GM12878 (cell line): ENCODE measurements around the gene HMGXB3. TPM values are rescaled to one million over a fixed set of nuclear protein-coding genes. Genes with fewer than 3 reads are reported as not detected.

Source experiments
- ATAC-seq: fragments of 200-7000 bp; cut with Tn5 transposase; 3 replicates; pipeline ENCODE4 v1.9.1; 2020; ENCODE audit warnings: mild to moderate bottlenecking, moderate library complexity
- BruUV-seq: library from RNA; stranded (reverse); fragments of 400-500 nt; replicated peaks from 2 replicates; lab custom pipeline; 2021; lab: Mats Ljungman, UMichigan
- CTCF ChIA-PET: fragments of 300-600 bp; sonication (Branson Sonifier 250); formaldehyde crosslinking; extraction: SDS; loops from one replicate; lab custom pipeline; 2021; ENCODE audit warnings: inconsistent platforms; lab: Yijun Ruan, JAX
- POLR2A ChIA-PET: fragments of 350-600 bp; formaldehyde crosslinking; extraction: SDS; loops from one replicate; lab custom pipeline; 2021; ENCODE audit warnings: inconsistent platforms; lab: Charles Lee
- RAD21 ChIA-PET: fragments of 300-600 bp; sonication (Branson Sonifier 250); formaldehyde crosslinking; loops from one replicate; lab custom pipeline; 2023; ENCODE audit warnings: antibody characterized with exemption; ENCODE audit not compliant: unreplicated experiment; lab: Charles Lee
- SMC1A ChIA-PET: fragments of 300-600 bp; sonication (Branson Sonifier 250); formaldehyde crosslinking; loops from one replicate; lab custom pipeline; 2023; ENCODE audit not compliant: unreplicated experiment, uncharacterized antibody; lab: Charles Lee
- DNase-seq: peaks from one replicate; pipeline ENCODE4 v3.0.0-alpha.2; 2011; ENCODE audit warnings: low read depth, low spot score
- FAIRE-seq: peaks from 3 replicates; lab custom pipeline; 2011; peaks lifted over from hg19 to GRCh38; lab: Jason Lieb, UNC
- H2AFZ ChIP-seq: 2 replicates; pipeline ENCODE4 v1.6.0; 2011; ENCODE audit warnings: low read depth, low read length, control low read depth; ENCODE audit not compliant: control insufficient read depth
- H3K27ac ChIP-seq: 2 replicates; pipeline ENCODE4 v1.5.1; 2011; ENCODE audit warnings: control low read depth; ENCODE audit not compliant: control insufficient read depth, insufficient read depth
- H3K27me3 ChIP-seq, 2 experiments: replicated peaks in 1 of 2; 2 replicates each; pipeline versions ENCODE4 v1.6.0 to v1.6.1; 2011; ENCODE audit warnings: low read length in 1 of 2; ENCODE audit not compliant: control insufficient read depth in 2 of 2, insufficient read depth in 2 of 2
- H3K36me3 ChIP-seq, 2 experiments: 2 replicates each; pipeline ENCODE4 v1.5.1; 2011; ENCODE audit warnings: low read length in 1 of 2; ENCODE audit not compliant: control insufficient read depth in 2 of 2, insufficient read depth in 2 of 2
- H3K4me1 ChIP-seq: 2 replicates; pipeline ENCODE4 v1.6.1; 2011; ENCODE audit warnings: mild to moderate bottlenecking, low read length, moderate library complexity, mixed read lengths; ENCODE audit not compliant: control insufficient read depth, insufficient read depth
- H3K4me2 ChIP-seq: 2 replicates; pipeline ENCODE4 v1.6.0; 2011; ENCODE audit warnings: control low read depth; ENCODE audit not compliant: control insufficient read depth, insufficient read depth
- H3K4me3 ChIP-seq: fragments of 200-600 bp; sonication (generic); 2 replicates; pipeline ENCODE4 v1.5.1; 2016
- H3K79me2 ChIP-seq: 2 replicates; pipeline ENCODE4 v1.6.0; 2011; ENCODE audit warnings: low read length; ENCODE audit not compliant: control insufficient read depth, insufficient read depth
- H3K9ac ChIP-seq: 2 replicates; pipeline ENCODE4 v1.8.0; 2011; ENCODE audit warnings: low read length, control low read depth, mixed read lengths; ENCODE audit not compliant: control insufficient read depth, insufficient read depth
- H3K9me3 ChIP-seq: replicated peaks from 3 replicates; pipeline ENCODE4 v1.5.1; 2011; ENCODE audit warnings: mild to moderate bottlenecking, low read length; ENCODE audit not compliant: control insufficient read depth, insufficient read depth
- H4K20me1 ChIP-seq: 2 replicates; pipeline ENCODE4 v1.6.0; 2011; ENCODE audit not compliant: control insufficient read depth, insufficient read depth
- ASH2L ChIP-seq: fragments of 300-600, 200-600 bp; sonication (generic); IDR thresholded peaks from 2 replicates; pipeline ENCODE4 v1.6.1; 2017; ENCODE audit warnings: low read depth, mild to moderate bottlenecking, borderline replicate concordance
- CBFB ChIP-seq: IDR thresholded peaks from 2 replicates; pipeline ENCODE4 v1.6.1; 2016; ENCODE audit warnings: antibody characterized with exemption, low read depth
- CBX5 ChIP-seq: sonication (generic); IDR thresholded peaks from 2 replicates; pipeline ENCODE4 v1.6.1; 2016; ENCODE audit warnings: low read depth, moderate library complexity, mild to moderate bottlenecking, inconsistent platforms
- E2F8 ChIP-seq: fragments of 450-650 bp; IDR thresholded peaks from 2 replicates; pipeline ENCODE4 v1.6.1; 2018; ENCODE audit warnings: mild to moderate bottlenecking, low read depth, moderate library complexity; ENCODE audit not compliant: partially characterized antibody
- HDAC6 ChIP-seq: fragments of 200-600 bp; sonication (generic); IDR thresholded peaks from one replicate; pipeline ENCODE4 v1.8.0; 2017; ENCODE audit warnings: antibody characterized with exemption; ENCODE audit not compliant: unreplicated experiment
- IKZF1 ChIP-seq: fragments of 450-650 bp; conservative IDR thresholded peaks from 2 replicates; pipeline ENCODE4 v1.6.1; 2017; ENCODE audit warnings: antibody characterized with exemption, mild to moderate bottlenecking
- MEF2A ChIP-seq: IDR thresholded peaks from 2 replicates; pipeline ENCODE4 v1.6.1; 2011; ENCODE audit warnings: low read depth, mild to moderate bottlenecking, low read length, moderate library complexity; ENCODE audit not compliant: insufficient read depth
- MTA3 ChIP-seq: IDR thresholded peaks from 2 replicates; pipeline ENCODE4 v1.6.1; 2012; ENCODE audit warnings: low read length, inconsistent platforms, borderline replicate concordance
- MYC ChIP-seq: IDR thresholded peaks from 2 replicates; pipeline ENCODE4 v1.6.1; 2011; ENCODE audit warnings: mild to moderate bottlenecking, low read length, moderate library complexity, inconsistent platforms; ENCODE audit not compliant: insufficient read depth, insufficient replicate concordance, insufficient read length, severe bottlenecking
- NR2F1 ChIP-seq: fragments of 450-650 bp; conservative IDR thresholded peaks from 2 replicates; pipeline ENCODE4 v1.6.1; 2017; ENCODE audit warnings: mild to moderate bottlenecking
- RB1 ChIP-seq: fragments of 450-650 bp; formaldehyde crosslinking; IDR thresholded peaks from 2 replicates; pipeline ENCODE4 v1.6.1; 2017; ENCODE audit warnings: mild to moderate bottlenecking, borderline replicate concordance
- SIX5 ChIP-seq: IDR thresholded peaks from 2 replicates; pipeline ENCODE4 v1.6.1; 2011; ENCODE audit warnings: mild to moderate bottlenecking, low read depth, low read length, moderate library complexity; ENCODE audit not compliant: severe bottlenecking
- SRF ChIP-seq, 2 experiments: IDR thresholded peaks; 2 replicates each; pipeline ENCODE4 v1.6.1; 2011; ENCODE audit warnings: low read depth in 2 of 2, low read length in 2 of 2, mild to moderate bottlenecking in 1 of 2, moderate library complexity in 1 of 2
- STAT3 ChIP-seq: IDR thresholded peaks from 2 replicates; pipeline ENCODE4 v1.6.1; 2011; ENCODE audit warnings: low read depth, low read length, improper control_type of control experiment
- USF1 ChIP-seq: IDR thresholded peaks from 2 replicates; pipeline ENCODE4 v1.6.1; 2011; ENCODE audit warnings: borderline replicate concordance, low read depth, mild to moderate bottlenecking, moderate library complexity, mixed read lengths, low read length; ENCODE audit not compliant: insufficient read depth; ENCODE audit errors: extremely low read length
- ZBED1 ChIP-seq: IDR thresholded peaks from 2 replicates; pipeline ENCODE4 v1.6.1; 2016; ENCODE audit warnings: borderline replicate concordance
- WGBS: methylation state at CpG from one replicate; pipeline ENCODE4 v1.1.6; 2016; ENCODE audit warnings: low lambda C conversion rate; ENCODE audit not compliant: insufficient replicate concordance, insufficient coverage; ENCODE audit errors: missing lambda C conversion rate; 5-methylcytosine and 5-hydroxymethylcytosine counted together
- in situ Hi-C: fragments of 300-500 bp; cut with MboI; formaldehyde crosslinking; loops from 9 replicates; pipeline ENCODE4 v1.14.3; 2018; ENCODE audit warnings: mixed read lengths
- intact Hi-C: fragments of 100-400 bp; cut with micrococcal nuclease; formaldehyde crosslinking; loops from one replicate; pipeline ENCODE4 v1.14.2; 2022; ENCODE audit not compliant: unreplicated experiment
- polyA plus RNA-seq, 11 experiments: library from polyadenylated mRNA; depleted of rRNA in 4 of 11; unstranded in 6 of 11; stranded (reverse) in 5 of 11; fragments of >200 nt; fragmentation: Nextera tagmentation in 4 of 11; fragmentation: Illumina TruSeq in 1 of 11; extraction: Ambion mirVana in 4 of 11; extraction: Trizol in 1 of 11; gene quantifications; 1 replicate in 1 of 11; 2 replicates in 10 of 11; pipeline versions ENCODE4 v1.2.1 to v1.2.3, GENCODE V29; 2011 to 2016; ENCODE audit warnings: inconsistent platforms in 2 of 11, missing spikeins in 2 of 11, low read depth in 1 of 11
- total RNA-seq, 4 experiments: library from RNA; depleted of rRNA in 3 of 4; stranded (reverse); fragments of >200 nt in 3 of 4; fragmentation: Illumina TruSeq in 1 of 4; extraction: Trizol in 1 of 4; gene quantifications; 2 replicates each; pipeline versions ENCODE4 v1.2.1 to v1.2.3, GENCODE V29; 2013 to 2021

Gene HMGXB3
- total and polyA plus RNA-seq, 10 of the 15 experiments (the other 5 are each of a cell fraction or from before 2014, with no cell fraction given), result 1.00 to 42.2 (median 28.1) TPM

DNA sequence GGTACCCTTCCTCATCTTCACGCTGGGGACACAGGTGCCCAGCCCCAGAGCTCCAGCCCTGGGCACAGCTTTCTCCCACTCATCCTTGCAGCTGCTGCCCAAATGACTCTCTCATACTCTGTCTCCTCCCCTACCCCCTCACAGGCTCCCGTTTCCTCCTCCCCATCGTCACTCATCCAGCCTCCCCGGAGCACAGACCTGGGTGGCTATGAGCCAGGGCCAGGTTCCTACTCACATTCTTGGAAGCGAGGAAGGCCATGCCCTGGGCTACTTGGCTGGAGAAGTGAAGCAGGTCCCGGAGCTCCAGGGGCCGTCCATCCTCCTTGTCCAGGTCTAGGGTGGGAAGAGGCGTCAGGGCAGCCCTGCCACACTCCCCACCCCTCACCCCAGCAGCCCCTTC, 56.5 kb downstream of the HMGXB3 start (continued):
- no peak for TF ChIP-seq USF1

GRCh38 chr5:150057511-150057910, 57.0 kb downstream of the HMGXB3 start:
- CTCF ChIA-PET, result no interaction called here
- Histone ChIP-seq H3K36me3 (peaks cover 8 to 19% of the 10 kb centered on the region in 2 experiments; a peak in 3 of 4 replicates), H3K4me2 (no peak overlapping the region), H4K20me1 (no peaks in the 10 kb centered on the region), H3K4me1 (peaks cover 5% of the 10 kb centered on the region; the same call in 1 of the 2 replicates), H3K27me3 (no peaks in the 10 kb centered on the region), H3K9ac (no peak overlapping the region), H3K79me2 (no peaks in the 10 kb centered on the region), H3K27ac (no peak overlapping the region), H2AFZ (no peak overlapping the region), H3K4me3 (no peak overlapping the region), H3K9me3 (no peaks in the 10 kb centered on the region)
- RAD21 ChIA-PET, result no interaction called here
- POLR2A ChIA-PET, result no interaction called here
- ATAC-seq, result no peak
- FAIRE-seq, result no peak
- in situ Hi-C loops, result no loop called here
- no TSS peak for BruUV-seq
- no peak for DNase-seq
- 94% methylated on average over 2 of the region's 2 CpGs for WGBS
- intact Hi-C loops, result no loop called here
- SMC1A ChIA-PET, result no interaction called here
- TF ChIP-seq CBX5, result no peak
- TF ChIP-seq HDAC6, result no peak
- no peak for TF ChIP-seq STAT3
- no peak for TF ChIP-seq MYC
- TF ChIP-seq MTA3, result no peak
- TF ChIP-seq ASH2L, result no peak
- TF ChIP-seq RB1, result no peak
- TF ChIP-seq MEF2A, result no peak
- no peak for TF ChIP-seq USF1
- no peak for TF ChIP-seq E2F8
- no peak for TF ChIP-seq ZBED1
- no peak for TF ChIP-seq SRF (IDR thresholded peaks at IDR 0.05; ENCODE audit: low read depth in 2 of 2, low read length in 2 of 2)
- no peak for TF ChIP-seq IKZF1
- no peak for TF ChIP-seq SIX5
- TF ChIP-seq CBFB, result no peak
- no peak for TF ChIP-seq NR2F1
